Measurements from ENCODE around the gene DYNLT4.
"Not testable (repeated sequence)": the region's sequence is repeated elsewhere in the genome, so short reads cannot be mapped to it uniquely, and the experiment has no call there.

The DYNLT4 gene

DNA sequence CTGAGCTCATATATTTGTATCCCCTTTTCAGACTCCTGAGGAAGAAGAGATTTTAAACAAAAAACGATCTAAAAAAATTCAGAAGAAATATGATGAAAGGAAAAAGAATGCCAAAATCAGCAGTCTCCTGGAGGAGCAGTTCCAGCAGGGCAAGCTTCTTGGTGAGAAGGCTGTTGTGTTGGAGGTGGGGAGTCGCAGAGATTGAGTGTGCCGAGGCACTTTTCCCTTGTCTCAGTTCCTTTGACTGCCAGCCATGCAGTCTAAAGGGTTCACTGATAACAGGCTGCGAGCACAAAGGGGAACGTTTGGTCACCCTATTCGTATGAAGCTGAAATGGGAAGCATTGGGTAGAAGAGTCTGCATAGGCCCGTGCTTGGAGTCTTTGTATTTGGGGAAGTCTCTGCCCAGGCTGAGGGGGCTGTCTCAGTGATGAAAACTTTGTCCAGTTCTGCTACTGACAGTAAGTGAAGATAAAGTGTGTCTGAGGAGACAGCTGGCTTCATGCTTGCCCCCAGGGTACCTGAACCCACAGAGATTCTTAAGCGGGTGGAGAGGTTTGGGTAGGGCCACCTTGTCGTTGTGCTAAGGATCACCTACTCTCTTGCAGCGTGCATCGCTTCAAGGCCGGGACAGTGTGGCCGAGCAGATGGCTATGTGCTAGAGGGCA lies 29.0 kb downstream of the DYNLT4 start:
- POLR2A ChIA-PET = interaction anchor here (1.0 to 1.6 kb wide), 7 partner anchors 7 to 56 kb away, joined by 3 to 4 read pairs (median 4); no protein-coding TSS in a partner anchor
- CTCF ChIA-PET = interaction anchor here (0.6 kb wide), 1 partner anchor 9 kb away, joined by 3 read pairs; no protein-coding TSS in a partner anchor
- TF ChIP-seq CTBP1 (IDR thresholded peaks at IDR 0.05; ENCODE audit: borderline replicate concordance) (no peak), ZNF384 (IDR thresholded peaks at IDR 0.05) (no peak), ELF4 (IDR thresholded peaks at IDR 0.05) (no peak)

DNA sequence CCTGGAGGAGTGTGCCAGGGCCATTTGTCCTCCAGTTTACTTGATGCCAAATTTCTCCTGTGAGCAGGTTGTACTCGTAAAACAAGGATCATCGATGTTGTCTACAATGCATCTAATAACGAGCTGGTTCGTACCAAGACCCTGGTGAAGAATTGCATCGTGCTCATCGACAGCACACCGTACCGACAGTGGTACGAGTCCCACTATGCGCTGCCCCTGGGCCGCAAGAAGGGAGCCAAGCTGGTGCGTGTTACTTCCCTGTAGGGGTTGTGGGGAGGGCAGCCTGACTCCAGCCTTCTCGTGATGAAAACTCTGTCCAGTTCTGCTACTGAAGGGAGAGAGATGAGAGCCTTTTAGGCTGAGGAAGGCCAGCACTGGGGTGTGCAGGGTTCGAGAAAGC lies 29.6 kb downstream of the DYNLT4 start:
- TF ChIP-seq SUZ12 (IDR thresholded peaks at IDR 0.05) = no peak
- TF ChIP-seq BHLHE40 (IDR thresholded peaks at IDR 0.05; ENCODE audit: borderline replicate concordance) = no peak
- no peak for TF ChIP-seq ELF4 (IDR thresholded peaks at IDR 0.05)
- TF ChIP-seq NFRKB (IDR thresholded peaks at IDR 0.05) = no peak
- no peak for TF ChIP-seq FOXM1 (IDR thresholded peaks at IDR 0.05; ENCODE audit: borderline replicate concordance)
- TF ChIP-seq TARDBP (IDR thresholded peaks at IDR 0.05) = no peak
- DNase-seq (ENCODE audit: extremely low spot score) = no peak
- ChIA-PET POLR2A (interaction anchor here (1.0 to 1.6 kb wide), 7 partner anchors 8 to 56 kb away, joined by 3 to 4 read pairs (median 4); no protein-coding TSS in a partner anchor), CTCF (interaction anchor here (0.6 kb wide), 1 partner anchor 9 kb away, joined by 3 read pairs; no protein-coding TSS in a partner anchor)

More for the DNA sequence above, 29.0 kb downstream of the DYNLT4 start:
- DNase-seq (ENCODE audit: extremely low spot score) = no peak

GRCh38 chr1:44776730-44777068 lies 30.5 kb downstream of the DYNLT4 start:
- no peak for TF ChIP-seq ZNF384 (IDR thresholded peaks at IDR 0.05)
- TF ChIP-seq, protein P1, sequence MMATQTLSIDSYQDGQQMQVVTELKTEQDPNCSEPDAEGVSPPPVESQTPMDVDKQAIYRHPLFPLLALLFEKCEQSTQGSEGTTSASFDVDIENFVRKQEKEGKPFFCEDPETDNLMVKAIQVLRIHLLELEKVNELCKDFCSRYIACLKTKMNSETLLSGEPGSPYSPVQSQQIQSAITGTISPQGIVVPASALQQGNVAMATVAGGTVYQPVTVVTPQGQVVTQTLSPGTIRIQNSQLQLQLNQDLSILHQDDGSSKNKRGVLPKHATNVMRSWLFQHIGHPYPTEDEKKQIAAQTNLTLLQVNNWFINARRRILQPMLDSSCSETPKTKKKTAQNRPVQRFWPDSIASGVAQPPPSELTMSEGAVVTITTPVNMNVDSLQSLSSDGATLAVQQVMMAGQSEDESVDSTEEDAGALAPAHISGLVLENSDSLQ (IDR thresholded peaks at IDR 0.05) = no peak
- no peak for TF ChIP-seq ARNT (IDR thresholded peaks at IDR 0.05)
- no peak for TF ChIP-seq ELF4 (IDR thresholded peaks at IDR 0.05)
- no peak for TF ChIP-seq FOXK2 (IDR thresholded peaks at IDR 0.05)
- no peak for TF ChIP-seq FOXM1 (IDR thresholded peaks at IDR 0.05; ENCODE audit: borderline replicate concordance)
- TF ChIP-seq NFRKB (IDR thresholded peaks at IDR 0.05) = no peak
- TF ChIP-seq TARDBP (IDR thresholded peaks at IDR 0.05) = no peak
- no peak for TF ChIP-seq SP1 (IDR thresholded peaks at IDR 0.05)
- TF ChIP-seq LEF1 (IDR thresholded peaks at IDR 0.05; ENCODE audit: borderline replicate concordance) = no peak
- TF ChIP-seq HDGF (IDR thresholded peaks at IDR 0.05; ENCODE audit: borderline replicate concordance) = no peak
- no peak for TF ChIP-seq CTBP1 (IDR thresholded peaks at IDR 0.05; ENCODE audit: borderline replicate concordance)
- no peak for TF ChIP-seq BHLHE40 (IDR thresholded peaks at IDR 0.05; ENCODE audit: borderline replicate concordance)
- no peak for TF ChIP-seq L3MBTL2 (conservative IDR thresholded peaks at IDR 0.05)
- no peak for TF ChIP-seq FOXA1 (IDR thresholded peaks at IDR 0.05)
- no peak for TF ChIP-seq SUZ12 (IDR thresholded peaks at IDR 0.05)
- POLR2A ChIA-PET = interaction anchor here (0.8 to 3.1 kb wide), 12 partner anchors 9 to 235 kb away, joined by 3 to 52 read pairs (median 19); partner anchors contain the start of genes BEST4, BTBD19, DYNLT4 and HECTD3
- no peak for DNase-seq (ENCODE audit: extremely low spot score)
- CTCF ChIA-PET = no interaction called here

DNA sequence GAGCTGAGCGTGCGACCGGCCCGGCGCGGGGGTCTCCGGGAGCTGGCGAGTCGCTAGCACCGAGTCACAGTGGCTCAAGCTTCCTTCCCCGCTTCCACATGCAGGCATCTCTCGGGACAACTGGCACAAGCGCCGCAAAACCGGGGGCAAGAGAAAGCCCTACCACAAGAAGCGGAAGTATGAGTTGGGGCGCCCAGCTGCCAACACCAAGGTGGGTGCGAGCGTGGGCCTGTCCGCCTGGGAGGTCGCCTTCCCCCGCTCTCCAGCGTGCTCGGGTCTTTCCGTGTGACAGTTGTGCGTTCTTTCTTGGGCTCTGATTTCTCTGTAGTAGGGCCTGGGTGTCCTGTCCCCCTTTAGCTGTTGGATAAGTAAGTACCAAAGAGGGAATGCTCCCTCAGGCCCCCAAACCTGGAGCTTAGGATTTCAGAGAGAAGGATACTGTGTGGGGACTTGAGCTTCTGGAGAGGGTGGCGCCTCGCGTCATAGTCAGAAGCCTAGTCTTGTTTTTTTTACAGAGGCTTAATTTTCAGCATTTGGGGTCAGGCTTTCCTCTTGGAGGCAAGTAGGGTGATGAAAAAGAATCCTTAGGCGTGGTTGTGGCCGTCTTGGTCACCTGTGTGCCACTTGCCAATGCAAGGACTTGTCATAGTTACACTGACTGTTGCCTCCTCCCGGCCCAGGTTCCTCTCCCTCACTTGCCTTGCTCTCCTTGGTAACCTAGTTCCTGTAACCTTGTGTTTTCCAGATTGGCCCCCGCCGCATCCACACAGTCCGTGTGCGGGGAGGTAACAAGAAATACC lies 31.0 kb downstream of the DYNLT4 start:
- ChIA-PET CTCF (interaction anchor here (0.6 kb wide), 1 partner anchor 35 kb away, joined by 3 read pairs; no protein-coding TSS in a partner anchor), POLR2A (interaction anchor here (0.6 to 3.1 kb wide), 40 partner anchors 9 to 564 kb away, joined by 3 to 52 read pairs (median 7); partner anchors contain the start of genes BEST4, BTBD19, DYNLT4 and HECTD3)
- TF ChIP-seq HDGF (IDR thresholded peaks at IDR 0.05; ENCODE audit: borderline replicate concordance) (no peak), TARDBP (IDR thresholded peaks at IDR 0.05) (no peak), FOXK2 (IDR thresholded peaks at IDR 0.05) (no peak), CTBP1 (IDR thresholded peaks at IDR 0.05; ENCODE audit: borderline replicate concordance) (no peak), FOXM1 (IDR thresholded peaks at IDR 0.05; ENCODE audit: borderline replicate concordance) (no peak), ELF4 (IDR thresholded peaks at IDR 0.05) (no peak), SP1 (IDR thresholded peaks at IDR 0.05) (no peak), FOXA1 (IDR thresholded peaks at IDR 0.05) (no peak), ARNT (IDR thresholded peaks at IDR 0.05) (no peak), LEF1 (IDR thresholded peaks at IDR 0.05; ENCODE audit: borderline replicate concordance) (no peak; the same call in 1 of the 2 replicates), ZNF384 (IDR thresholded peaks at IDR 0.05) (no peak), BHLHE40 (IDR thresholded peaks at IDR 0.05; ENCODE audit: borderline replicate concordance) (no peak)
- DNase-seq (ENCODE audit: extremely low spot score) = no peak

DNA sequence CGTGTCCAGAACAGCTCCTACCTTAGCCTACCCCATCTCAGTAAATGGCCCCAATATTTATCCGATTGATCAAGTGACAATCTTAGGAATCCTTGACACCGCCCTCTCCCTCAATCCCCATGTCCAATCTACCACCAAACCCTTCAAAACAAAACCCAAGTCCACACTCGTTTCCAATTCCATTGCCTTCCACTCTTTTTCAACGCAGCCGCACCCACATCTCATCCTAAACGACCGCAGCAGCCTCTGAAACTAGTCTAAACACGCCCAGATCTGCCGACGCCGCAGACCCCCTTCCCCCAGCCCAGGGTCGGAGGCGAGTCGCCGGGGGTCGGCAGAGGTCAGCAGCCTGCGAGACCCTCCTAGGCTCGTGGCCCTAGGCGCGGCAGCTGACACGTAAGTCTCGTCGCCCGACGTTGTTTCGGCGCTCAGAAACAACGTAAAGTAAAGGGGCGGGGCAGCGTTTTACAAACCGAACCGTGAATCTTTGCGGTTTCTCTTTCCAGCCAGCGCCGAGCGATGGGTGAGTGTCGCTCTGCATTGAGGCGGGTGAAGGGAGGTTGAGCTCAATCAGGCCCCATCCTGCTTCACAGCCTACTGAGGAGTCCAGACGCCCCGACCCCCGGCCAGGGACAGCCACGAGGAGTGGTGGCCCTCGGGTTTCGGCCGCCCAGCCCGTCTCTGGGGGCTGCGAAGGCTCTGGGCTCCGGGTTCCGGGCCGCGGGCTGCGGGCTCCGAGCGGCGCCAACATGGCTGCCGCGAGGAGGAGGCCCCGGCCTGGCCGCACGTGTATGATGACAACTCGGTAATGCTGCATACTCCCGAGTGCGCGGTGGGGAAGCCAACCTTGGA lies 31.8 kb downstream of the DYNLT4 start, which contains the start of gene RPS8:
Gene RPS8, plus strand, starts transcription at position 463 of the 852 bp plus-strand sequence. Its CDS starts 57 bp downstream, at position 520.
- DNase-seq (ENCODE audit: extremely low spot score) = peak; percentile 84
- CTCF ChIA-PET = interaction anchor here (0.6 kb wide), 1 partner anchor 34 kb away, joined by 3 read pairs; no protein-coding TSS in a partner anchor
- TF ChIP-seq NFRKB (IDR thresholded peaks at IDR 0.05) (peak; percentile 71), ELF4 (IDR thresholded peaks at IDR 0.05) (peak; percentile 82), L3MBTL2 (conservative IDR thresholded peaks at IDR 0.05) (peak; percentile 89), FOXM1 (IDR thresholded peaks at IDR 0.05; ENCODE audit: borderline replicate concordance) (peak; percentile 69), FOXA1 (IDR thresholded peaks at IDR 0.05) (no peak)
- POLR2A ChIA-PET = interaction anchor here (0.5 to 3.1 kb wide), 50 partner anchors 9 to 724 kb away, joined by 3 to 52 read pairs (median 6); partner anchors contain the start of genes BEST4, BTBD19, CCDC163 and DYNLT4

- DNase-seq (ENCODE audit: extremely low spot score); CTCF ChIA-PET: not testable (repeated sequence)
- POLR2A ChIA-PET = interaction anchor here (1.4 to 2.2 kb wide), 3 partner anchors 8 to 11 kb away, joined by 4 to 21 read pairs (median 4); partner anchors contain the start of gene RPS8
These were observed 40.7 kb downstream of the DYNLT4 start for GRCh38 chr1:44766421-44766820.

Measured in HEK293T (cell line).